Hepatocyte (in vitro differentiated cells): Measurements from ENCODE around the gene OR8B12. TPM values are rescaled to one million over a fixed set of nuclear protein-coding genes. Genes with fewer than 3 reads are reported as not detected.

Experiments used
- DNase-seq: peaks from one replicate; pipeline ENCODE4 v3.0.0-alpha.2; 2016; ENCODE audit warnings: low spot score
- H2AFZ ChIP-seq: fragments of 200-600 bp; sonication (generic); 2 replicates; pipeline ENCODE4 v1.6.0; 2016; ENCODE audit warnings: antibody characterized with exemption, mild to moderate bottlenecking
- H3K27ac ChIP-seq: fragments of 200-600 bp; sonication (generic); 2 replicates; pipeline ENCODE4 v1.5.1; 2016; ENCODE audit warnings: mild to moderate bottlenecking
- H3K27me3 ChIP-seq: fragments of 200-600 bp; sonication (generic); 2 replicates; pipeline ENCODE4 v1.6.1; 2016
- H3K36me3 ChIP-seq: fragments of 200-600 bp; sonication (generic); replicated peaks from 2 replicates; pipeline ENCODE4 v1.5.1; 2016; ENCODE audit warnings: low read depth; ENCODE audit not compliant: insufficient read depth
- H3K4me1 ChIP-seq: fragments of 200-600 bp; sonication (generic); 2 replicates; pipeline ENCODE4 v1.5.1; 2016; ENCODE audit warnings: mild to moderate bottlenecking, moderate library complexity; ENCODE audit not compliant: insufficient read depth
- H3K4me2 ChIP-seq: fragments of 200-600 bp; sonication (generic); 2 replicates; pipeline ENCODE4 v1.6.0; 2016
- H3K4me3 ChIP-seq: fragments of 200-600 bp; sonication (generic); 2 replicates; pipeline ENCODE4 v1.5.1; 2016; ENCODE audit warnings: mild to moderate bottlenecking
- H3K79me2 ChIP-seq: fragments of 200-600 bp; sonication (generic); 2 replicates; pipeline ENCODE4 v1.6.0; 2017; ENCODE audit warnings: mild to moderate bottlenecking
- H3K9me2 ChIP-seq: fragments of 200-600 bp; sonication (generic); replicated peaks from 2 replicates; pipeline ENCODE4 v1.6.0; 2017; ENCODE audit warnings: mild to moderate bottlenecking; ENCODE audit not compliant: insufficient read depth
- H3K9me3 ChIP-seq: fragments of 200-600 bp; sonication (generic); 2 replicates; pipeline ENCODE4 v1.5.1; 2016; ENCODE audit warnings: low read depth, mild to moderate bottlenecking
- H4K20me1 ChIP-seq: fragments of 200-600 bp; sonication (generic); 2 replicates; pipeline ENCODE4 v1.6.0; 2016; ENCODE audit warnings: mild to moderate bottlenecking; ENCODE audit not compliant: insufficient read depth, poor library complexity, severe bottlenecking
- CTCF ChIP-seq: fragments of 200-600 bp; sonication (generic); IDR thresholded peaks from 2 replicates; pipeline ENCODE4 v1.5.1; 2016; ENCODE audit warnings: antibody characterized with exemption, mild to moderate bottlenecking; ENCODE audit not compliant: poor library complexity
- EZH2 ChIP-seq: fragments of 200-600 bp; sonication (generic); IDR thresholded peaks from 2 replicates; pipeline ENCODE4 v1.6.1; 2016; ENCODE audit warnings: antibody characterized with exemption, mild to moderate bottlenecking, borderline replicate concordance
- EZH2phosphoT487 ChIP-seq: fragments of 200-600 bp; sonication (generic); IDR thresholded peaks from one replicate; pipeline ENCODE4 v1.6.1; 2018; ENCODE audit warnings: antibody characterized with exemption, mild to moderate bottlenecking, low read depth, moderate library complexity; ENCODE audit not compliant: unreplicated experiment, severe bottlenecking
- WGBS: methylation state at CpG from one replicate; pipeline ENCODE4 v1.1.6; 2016; ENCODE audit warnings: low lambda C conversion rate; ENCODE audit errors: missing lambda C conversion rate; 5-methylcytosine and 5-hydroxymethylcytosine counted together
- polyA plus RNA-seq: library from polyadenylated mRNA; unstranded; fragments of >200 nt; fragmentation: Nextera tagmentation; extraction: Ambion mirVana; gene quantifications from 2 replicates; pipeline ENCODE4 v1.2.1, GENCODE V29; 2016
- total RNA-seq: library from RNA; depleted of rRNA; stranded (reverse); fragments of >200 nt; gene quantifications from 2 replicates; pipeline ENCODE4 v1.2.3, GENCODE V29; 2014

Gene OR8B12
- total and polyA plus RNA-seq, 2 experiments from 2014 or later = not detected

GRCh38 chr11:124536520-124536919 lies 6.9 kb downstream of the OR8B12 start:
- H3K4me1 ChIP-seq = peaks cover 7% of the 10 kb centered on the region
- H3K36me3 ChIP-seq = no peaks in the 10 kb centered on the region
- no peak overlapping the region for H3K4me2 ChIP-seq
- DNase-seq = peak; percentile 65
- H3K9me2 ChIP-seq = no peaks in the 10 kb centered on the region
- H3K4me3 ChIP-seq = no peak overlapping the region
- no peak overlapping the region for H2AFZ ChIP-seq
- H3K27ac ChIP-seq = peak overlapping the region; percentile 72
- WGBS = 28% methylated on average over 6 of the region's 6 CpGs
- H3K9me3 ChIP-seq = no peaks in the 10 kb centered on the region
- H3K27me3 ChIP-seq = no peaks in the 10 kb centered on the region
- TF ChIP-seq EZH2phosphoT487 = no peak
- peak; percentile 17 for TF ChIP-seq CTCF
- no peak for TF ChIP-seq EZH2
- no peaks in the 10 kb centered on the region for H3K79me2 ChIP-seq
- H4K20me1 ChIP-seq = no peaks in the 10 kb centered on the region

GRCh38 chr11:124535552-124536232 lies 7.8 kb downstream of the OR8B12 start:
- Histone ChIP-seq H4K20me1 (no peaks in the 10 kb centered on the region), H3K4me2 (no peak overlapping the region), H2AFZ (no peak overlapping the region), H3K27me3 (no peaks in the 10 kb centered on the region), H3K9me3 (no peaks in the 10 kb centered on the region), H3K4me3 (no peak overlapping the region), H3K79me2 (no peaks in the 10 kb centered on the region), H3K9me2 (no peaks in the 10 kb centered on the region), H3K36me3 (no peaks in the 10 kb centered on the region), H3K27ac (peak overlapping the region; percentile 72), H3K4me1 (peaks cover 7% of the 10 kb centered on the region)
- peak; percentile 24 for DNase-seq
- 80% methylated on average over 8 of the region's 8 CpGs for WGBS
- no peak for TF ChIP-seq EZH2phosphoT487
- TF ChIP-seq CTCF = no peak
- TF ChIP-seq EZH2 = no peak

- Histone ChIP-seq H3K27me3 (no peaks in the 10 kb centered on the region), H3K9me2 (no peaks in the 10 kb centered on the region), H3K27ac (no peak overlapping the region), H3K36me3 (no peaks in the 10 kb centered on the region), H3K4me1 (peaks cover 7% of the 10 kb centered on the region), H4K20me1 (no peaks in the 10 kb centered on the region), H3K9me3 (no peaks in the 10 kb centered on the region), H3K4me3 (no peak overlapping the region), H3K79me2 (no peaks in the 10 kb centered on the region), H3K4me2 (no peak overlapping the region), H2AFZ (no peak overlapping the region)
- TF ChIP-seq EZH2 (no peak), CTCF (no peak)
- WGBS = 92% methylated on average over 2 of the region's 2 CpGs
- no peak for DNase-seq
Measured at GRCh38 chr11:124534051-124534450, 9.4 kb downstream of the OR8B12 start.

- H3K4me1 ChIP-seq = peaks cover 7% of the 10 kb centered on the region
- no peaks in the 10 kb centered on the region for H3K9me3 ChIP-seq
- H3K27ac ChIP-seq = no peak overlapping the region
- no peaks in the 10 kb centered on the region for H3K27me3 ChIP-seq
- H3K4me3 ChIP-seq = no peak overlapping the region
- no peak overlapping the region for H3K4me2 ChIP-seq
- 80% methylated on average over 2 of the region's 2 CpGs for WGBS
- H3K36me3 ChIP-seq = no peaks in the 10 kb centered on the region
- no peak for DNase-seq
- no peak overlapping the region for H2AFZ ChIP-seq
- no peaks in the 10 kb centered on the region for H3K9me2 ChIP-seq
- no peaks in the 10 kb centered on the region for H3K79me2 ChIP-seq
- H4K20me1 ChIP-seq = no peaks in the 10 kb centered on the region
- TF ChIP-seq CTCF = no peak
- TF ChIP-seq EZH2 = no peak
- TF ChIP-seq EZH2phosphoT487 = no peak
Measured at GRCh38 chr11:124533626-124534025, 9.8 kb downstream of the OR8B12 start.
